ACC112 (cell line): ENCODE data around the gene CCL4.
"Not testable (repeated sequence)": the region's sequence is repeated elsewhere in the genome, so short reads cannot be mapped to it uniquely, and the experiment has no call there.

Source experiments
- H2AFZ ChIP-seq: fragments of 200-600 bp; sonication (generic); one replicate; pipeline ENCODE4 v1.6.0; 2017; ENCODE audit warnings: antibody characterized with exemption, low read length; ENCODE audit not compliant: unreplicated experiment
- H3K27ac ChIP-seq: fragments of 200-600 bp; sonication (generic); 2 replicates; pipeline ENCODE4 v1.5.1; 2014; ENCODE audit warnings: low read depth, mild to moderate bottlenecking, antibody characterized with exemption, low read length, moderate library complexity
- H3K27me3 ChIP-seq: fragments of 200-600 bp; sonication (generic); 2 replicates; pipeline ENCODE4 v1.6.1; 2014; ENCODE audit warnings: mild to moderate bottlenecking, antibody characterized with exemption, low read length, moderate library complexity, mixed read lengths; ENCODE audit not compliant: insufficient read depth
- H3K36me3 ChIP-seq: fragments of 200-600 bp; sonication (generic); 2 replicates; pipeline ENCODE4 v1.6.1; 2016; ENCODE audit warnings: mild to moderate bottlenecking, antibody characterized with exemption, low read length, moderate library complexity, mixed read lengths; ENCODE audit not compliant: insufficient read depth
- H3K4me1 ChIP-seq: fragments of 200-600 bp; sonication (generic); one replicate; pipeline ENCODE4 v1.6.1; 2016; ENCODE audit warnings: low read length, mixed read lengths; ENCODE audit not compliant: insufficient read depth, unreplicated experiment, control insufficient read depth
- H3K4me3 ChIP-seq: fragments of 200-600 bp; sonication (generic); 2 replicates; pipeline ENCODE4 v1.5.1; 2014; ENCODE audit warnings: mild to moderate bottlenecking, low read depth, low read length
- H3K79me2 ChIP-seq: fragments of 200-600 bp; sonication (generic); one replicate; pipeline ENCODE4 v1.6.0; 2016; ENCODE audit warnings: low read length; ENCODE audit not compliant: control insufficient read depth, unreplicated experiment, insufficient read depth

Gene CCL4

DNA sequence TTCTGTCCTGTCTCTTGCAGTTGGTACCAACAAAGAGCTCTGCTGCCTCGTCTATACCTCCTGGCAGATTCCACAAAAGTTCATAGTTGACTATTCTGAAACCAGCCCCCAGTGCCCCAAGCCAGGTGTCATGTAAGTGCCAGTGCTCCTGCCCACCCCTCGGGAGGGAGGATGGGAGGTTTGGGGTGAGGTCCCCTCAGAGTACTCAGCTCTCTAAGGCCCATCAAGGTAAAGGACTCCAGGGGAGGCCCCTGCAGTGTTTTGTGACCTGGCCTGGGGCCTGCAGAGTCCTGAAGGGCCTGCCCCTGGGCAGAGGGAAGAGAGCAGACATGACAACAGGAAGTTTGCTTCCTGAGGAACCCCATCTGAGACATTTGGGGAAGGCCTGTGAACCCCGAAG lies 33.2 kb upstream of the CCL4 start:
- Histone ChIP-seq H3K79me2 (no peaks in the 10 kb centered on the region), H2AFZ (no peak overlapping the region), H3K27ac (no peak overlapping the region), H3K4me1 (no peaks in the 10 kb centered on the region), H3K36me3 (no peaks in the 10 kb centered on the region), H3K27me3 (peaks cover 68% of the 10 kb centered on the region), H3K4me3 (no peak overlapping the region)

DNA sequence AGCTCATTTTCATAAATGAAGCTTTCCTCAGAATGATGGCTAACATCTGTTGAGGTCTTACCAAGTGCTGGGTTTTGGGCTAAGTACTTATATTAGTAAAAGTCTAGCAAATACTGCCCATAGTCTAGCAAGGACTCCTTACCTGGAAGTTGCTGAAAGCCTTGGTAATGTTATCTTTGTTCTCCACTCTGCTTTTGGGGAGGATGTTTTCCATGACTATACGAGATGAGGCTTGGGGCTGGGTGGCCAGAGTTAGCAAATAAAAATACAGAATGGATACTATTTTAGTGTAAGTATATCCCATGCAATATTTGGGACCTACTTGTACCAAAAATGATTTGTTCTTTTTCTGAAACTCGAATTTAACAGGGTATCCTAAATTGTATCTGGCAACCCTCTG lies 31.9 kb upstream of the CCL4 start:
- Histone ChIP-seq H3K4me3 (no peak overlapping the region), H3K4me1 (no peaks in the 10 kb centered on the region), H3K36me3 (no peaks in the 10 kb centered on the region), H3K27ac (no peak overlapping the region), H3K27me3 (peaks cover 65% of the 10 kb centered on the region), H3K79me2 (no peaks in the 10 kb centered on the region), H2AFZ (no peak overlapping the region)

GRCh38 chr17:36072431-36073121 lies 31.1 kb upstream of the CCL4 start:
- no peak overlapping the region for H3K4me3 ChIP-seq
- H2AFZ ChIP-seq = no peak overlapping the region
- H3K36me3 ChIP-seq = no peaks in the 10 kb centered on the region
- H3K27ac ChIP-seq = no peak overlapping the region
- H3K27me3 ChIP-seq = peaks cover 68% of the 10 kb centered on the region
- H3K4me1 ChIP-seq = no peaks in the 10 kb centered on the region
- no peaks in the 10 kb centered on the region for H3K79me2 ChIP-seq

- Histone ChIP-seq H3K79me2 (no peaks in the 10 kb centered on the region), H3K27ac (no peak overlapping the region), H3K4me3 (no peak overlapping the region), H2AFZ (no peak overlapping the region), H3K4me1 (no peaks in the 10 kb centered on the region), H3K36me3 (no peaks in the 10 kb centered on the region), H3K27me3 (peaks cover 59% of the 10 kb centered on the region)
These were observed 29.3 kb upstream of the CCL4 start for GRCh38 chr17:36074365-36074764.

DNA sequence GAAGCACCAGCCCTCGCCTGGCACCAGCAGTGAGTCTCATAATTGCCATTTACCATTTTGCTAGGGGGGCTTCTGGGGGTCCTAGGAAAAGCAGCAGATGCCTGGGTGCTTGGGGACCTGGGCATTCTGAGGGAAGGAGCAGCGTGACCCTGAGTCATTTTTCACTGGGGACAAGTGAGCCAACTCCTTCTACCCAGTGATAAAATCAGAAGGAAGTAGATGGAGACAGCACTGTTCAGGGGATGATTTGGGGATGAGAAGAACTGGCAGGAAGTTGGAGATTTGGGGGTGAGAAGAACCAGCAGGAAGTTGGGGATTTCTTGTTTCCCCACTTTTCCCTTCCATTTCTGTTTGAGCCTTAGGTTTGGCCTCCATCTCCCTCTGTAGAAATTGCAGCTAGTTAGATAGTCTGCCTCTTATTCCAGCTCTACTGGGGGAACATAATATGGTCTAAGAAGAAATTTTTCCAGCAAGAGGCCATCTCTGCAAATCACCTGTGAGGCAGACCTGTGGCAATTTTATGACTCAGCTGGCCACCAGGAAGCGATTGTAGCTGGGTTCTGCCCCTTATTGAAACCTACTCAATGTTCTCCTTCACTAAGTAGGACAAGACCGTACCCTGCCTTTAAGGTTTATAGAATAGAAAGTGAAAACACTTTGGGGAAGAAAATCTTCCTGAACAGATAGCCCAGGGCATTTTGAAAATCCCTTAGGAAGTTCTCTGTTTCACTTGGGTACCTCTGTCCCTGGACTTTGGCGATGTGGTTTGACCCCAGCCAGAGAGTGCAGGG lies 21.8 kb upstream of the CCL4 start:
- not testable (repeated sequence) for H3K4me3 ChIP-seq, H3K27ac ChIP-seq, H3K79me2 ChIP-seq, H2AFZ ChIP-seq, H3K4me1 ChIP-seq, H3K36me3 ChIP-seq
- peaks cover 29% of the 10 kb centered on the region for H3K27me3 ChIP-seq

DNA sequence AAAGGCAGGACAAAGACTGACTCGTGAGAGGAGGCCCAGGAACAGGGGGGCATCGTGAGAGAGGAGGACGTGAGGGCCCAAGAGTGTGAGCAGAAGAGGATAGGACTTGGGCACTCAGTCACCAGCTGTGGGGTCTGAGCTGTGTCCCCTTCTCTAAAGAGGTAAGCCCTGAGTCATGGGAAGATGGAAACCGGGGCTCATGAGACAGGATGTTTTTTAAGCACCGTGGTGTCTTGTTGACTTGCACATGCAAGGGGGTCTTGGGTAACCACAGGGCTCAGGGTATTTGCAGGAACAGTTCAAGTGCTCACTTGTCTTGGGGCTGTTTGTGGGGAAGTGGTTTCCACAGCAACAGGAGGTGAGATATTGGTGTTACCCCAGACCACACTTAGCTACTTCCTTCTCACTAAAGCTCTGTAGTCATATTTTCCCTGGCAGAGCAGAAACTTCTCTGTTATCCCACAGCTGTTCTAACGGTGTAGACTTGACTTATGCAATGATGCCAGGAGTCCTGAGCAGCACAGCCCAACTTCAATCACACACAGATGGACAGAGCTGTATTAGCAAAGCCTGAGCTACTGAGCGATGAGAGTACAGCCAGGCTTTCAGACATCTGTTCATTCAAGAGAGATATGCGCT lies 21.0 kb upstream of the CCL4 start:
- not testable (repeated sequence) for H3K4me3 ChIP-seq, H2AFZ ChIP-seq, H3K27ac ChIP-seq, H3K79me2 ChIP-seq, H3K36me3 ChIP-seq, H3K4me1 ChIP-seq
- H3K27me3 ChIP-seq = peaks cover 26% of the 10 kb centered on the region

GRCh38 chr17:36083691-36084090 lies 19.9 kb upstream of the CCL4 start:
- not testable (repeated sequence) for H3K36me3 ChIP-seq, H3K79me2 ChIP-seq, H3K27ac ChIP-seq, H3K4me1 ChIP-seq, H2AFZ ChIP-seq, H3K4me3 ChIP-seq
- H3K27me3 ChIP-seq = peaks cover 22% of the 10 kb centered on the region

- H3K27ac ChIP-seq = no peak overlapping the region
- H3K36me3 ChIP-seq = no peaks in the 10 kb centered on the region
- peaks cover 32% of the 10 kb centered on the region for H3K27me3 ChIP-seq
- H2AFZ ChIP-seq = no peak overlapping the region
- H3K79me2 ChIP-seq = no peaks in the 10 kb centered on the region
- H3K4me3 ChIP-seq = no peak overlapping the region
- peaks cover 3% of the 10 kb centered on the region for H3K4me1 ChIP-seq
These were observed 17.9 kb upstream of the CCL4 start for GRCh38 chr17:36085765-36086164.

DNA sequence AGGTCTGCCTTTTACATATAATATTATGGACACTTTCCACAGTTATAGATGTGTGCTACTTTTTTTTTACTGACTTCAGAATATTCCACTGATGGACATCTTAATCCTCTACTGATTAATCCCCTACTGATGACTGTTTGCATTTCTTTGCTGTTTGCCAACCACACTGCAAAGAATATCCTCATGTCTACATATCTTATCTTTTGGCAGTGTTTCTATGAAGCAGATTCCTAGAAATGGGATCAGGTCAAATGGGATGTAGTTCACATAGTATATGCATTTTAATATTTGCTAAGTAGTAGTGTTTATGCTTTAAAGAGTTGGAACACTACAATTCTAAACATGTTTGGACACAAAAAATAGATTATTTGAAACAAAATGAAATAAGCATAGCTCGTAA lies 16.8 kb upstream of the CCL4 start:
- peaks cover 3% of the 10 kb centered on the region for H3K4me1 ChIP-seq
- H3K27ac ChIP-seq = no peak overlapping the region
- no peaks in the 10 kb centered on the region for H3K79me2 ChIP-seq
- H3K27me3 ChIP-seq = peaks cover 36% of the 10 kb centered on the region
- no peaks in the 10 kb centered on the region for H3K36me3 ChIP-seq
- no peak overlapping the region for H3K4me3 ChIP-seq
- no peak overlapping the region for H2AFZ ChIP-seq

DNA sequence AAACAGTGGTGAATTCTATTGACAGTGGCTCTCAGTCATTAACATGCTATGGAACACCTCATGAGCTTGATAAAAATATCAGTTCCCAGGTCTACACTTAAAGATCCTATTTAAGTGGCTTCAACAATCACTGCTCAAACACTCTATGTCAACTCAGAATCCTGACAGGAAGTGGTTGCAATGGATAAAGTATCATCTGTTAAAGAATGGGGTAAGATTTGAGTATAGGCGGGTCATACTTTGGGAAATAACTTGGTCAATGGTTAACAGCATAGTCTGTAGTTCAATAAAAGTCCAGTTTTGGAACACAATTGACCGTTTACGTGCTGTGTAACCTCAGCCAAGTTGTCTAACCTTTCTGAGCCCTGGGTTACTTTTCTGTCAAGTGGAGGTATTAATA lies 16.2 kb upstream of the CCL4 start:
- peaks cover 43% of the 10 kb centered on the region for H3K27me3 ChIP-seq
- H3K27ac ChIP-seq, H3K79me2 ChIP-seq, H2AFZ ChIP-seq, H3K4me1 ChIP-seq, H3K36me3 ChIP-seq, H3K4me3 ChIP-seq: not testable (repeated sequence)
